Rectal smooth muscle tissue (tissue), 1 donor: ENCODE results near the gene AMDHD2.

ENCODE experiments used
- H3K27ac ChIP-seq: one replicate; pipeline ENCODE4 v1.7.0; 2013; ENCODE audit warnings: low read depth, low read length, inconsistent platforms
- H3K27me3 ChIP-seq: one replicate; pipeline ENCODE4 v1.7.0; 2013; ENCODE audit warnings: low read length; ENCODE audit not compliant: control insufficient read depth, insufficient read depth
- H3K36me3 ChIP-seq: one replicate; pipeline ENCODE4 v1.7.0; 2013; ENCODE audit warnings: low read length; ENCODE audit not compliant: control insufficient read depth, insufficient read depth
- H3K4me1 ChIP-seq: one replicate; pipeline ENCODE4 v1.7.0; 2013; ENCODE audit warnings: low read length; ENCODE audit not compliant: control insufficient read depth, insufficient read depth
- H3K4me3 ChIP-seq: one replicate; pipeline ENCODE4 v1.7.0; 2013; ENCODE audit warnings: low read length
- H3K9ac ChIP-seq: one replicate; pipeline ENCODE4 v1.7.0; 2013; ENCODE audit warnings: low read length

The AMDHD2 gene

DNA sequence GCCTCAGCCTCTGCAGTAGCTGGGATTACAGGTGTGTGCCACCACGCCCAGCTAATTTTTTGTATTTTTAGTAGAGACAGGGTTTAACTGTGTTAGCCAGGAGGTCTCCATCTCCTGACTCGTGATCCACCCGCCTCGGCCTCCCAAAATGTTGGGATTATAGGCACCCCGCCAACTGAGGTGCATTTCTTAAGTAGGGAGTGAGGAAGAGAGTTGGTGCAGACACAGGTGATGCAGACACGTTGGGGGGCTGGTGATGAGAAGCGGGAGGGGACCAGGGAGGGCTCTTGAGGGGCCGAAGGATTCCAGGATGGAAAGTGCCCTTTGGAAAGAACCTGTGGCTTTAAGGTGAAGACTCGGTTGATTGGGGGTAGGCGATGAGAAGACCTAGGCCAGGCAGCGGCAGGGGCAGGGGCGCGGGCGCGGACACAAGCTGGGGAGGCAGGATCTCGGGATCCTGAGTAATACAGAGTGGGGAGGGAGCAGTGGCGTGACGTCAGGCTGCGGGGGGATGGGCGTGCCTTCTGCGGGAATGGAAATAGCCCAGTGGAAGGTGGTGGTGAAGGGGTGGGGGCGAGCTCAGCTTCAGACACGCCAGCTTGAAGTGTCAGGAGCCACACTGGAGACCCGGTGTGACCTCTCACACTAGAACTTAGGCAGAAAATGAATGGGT is 8.9 kb upstream of the AMDHD2 start:
- H3K27ac ChIP-seq = peak overlapping the region; percentile 22
- H3K9ac ChIP-seq = no peak overlapping the region
- no peaks in the 10 kb centered on the region for H3K27me3 ChIP-seq
- peak overlapping the region; percentile 47 for H3K4me3 ChIP-seq
- H3K4me1 ChIP-seq = peaks cover 11% of the 10 kb centered on the region
- H3K36me3 ChIP-seq = no peaks in the 10 kb centered on the region

DNA sequence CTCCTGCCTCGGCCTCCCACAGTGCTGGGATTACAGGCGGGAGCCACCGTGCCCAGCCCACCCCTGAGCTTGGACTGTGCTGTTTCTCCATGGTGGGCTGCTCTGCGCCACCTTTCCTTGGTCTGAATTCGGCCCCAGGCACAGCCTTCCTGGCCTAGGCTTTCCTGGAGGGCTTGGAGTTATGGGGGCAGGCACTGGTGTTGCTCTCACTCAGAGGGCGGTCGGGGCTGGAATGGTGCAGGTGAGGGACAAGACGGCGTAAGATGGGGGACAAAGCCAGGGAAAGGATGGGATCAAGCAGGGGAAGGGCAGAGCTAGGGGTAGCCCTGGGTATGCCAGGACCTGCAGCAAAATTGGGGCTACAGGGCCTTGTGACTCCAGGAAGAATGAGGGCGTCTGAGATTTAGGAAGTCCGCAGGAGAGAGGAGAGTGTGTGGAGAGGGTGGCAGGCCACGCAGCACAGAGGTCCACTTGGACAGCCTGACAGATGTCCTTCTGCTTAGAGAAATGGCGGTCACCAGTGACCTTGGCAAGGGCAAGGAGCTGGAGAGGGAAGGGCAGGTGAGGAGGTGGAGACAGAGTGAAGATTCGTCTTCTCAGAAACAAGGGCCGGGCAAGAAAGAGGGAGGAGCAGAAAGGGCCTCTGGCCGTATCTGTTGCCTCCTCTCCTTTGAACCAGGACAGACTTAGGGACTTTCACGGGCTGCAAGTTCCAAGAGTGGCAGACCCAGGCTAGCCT is 8.0 kb upstream of the AMDHD2 start:
- Histone ChIP-seq H3K9ac (no peak overlapping the region), H3K36me3 (no peaks in the 10 kb centered on the region), H3K27ac (no peak overlapping the region)

DNA sequence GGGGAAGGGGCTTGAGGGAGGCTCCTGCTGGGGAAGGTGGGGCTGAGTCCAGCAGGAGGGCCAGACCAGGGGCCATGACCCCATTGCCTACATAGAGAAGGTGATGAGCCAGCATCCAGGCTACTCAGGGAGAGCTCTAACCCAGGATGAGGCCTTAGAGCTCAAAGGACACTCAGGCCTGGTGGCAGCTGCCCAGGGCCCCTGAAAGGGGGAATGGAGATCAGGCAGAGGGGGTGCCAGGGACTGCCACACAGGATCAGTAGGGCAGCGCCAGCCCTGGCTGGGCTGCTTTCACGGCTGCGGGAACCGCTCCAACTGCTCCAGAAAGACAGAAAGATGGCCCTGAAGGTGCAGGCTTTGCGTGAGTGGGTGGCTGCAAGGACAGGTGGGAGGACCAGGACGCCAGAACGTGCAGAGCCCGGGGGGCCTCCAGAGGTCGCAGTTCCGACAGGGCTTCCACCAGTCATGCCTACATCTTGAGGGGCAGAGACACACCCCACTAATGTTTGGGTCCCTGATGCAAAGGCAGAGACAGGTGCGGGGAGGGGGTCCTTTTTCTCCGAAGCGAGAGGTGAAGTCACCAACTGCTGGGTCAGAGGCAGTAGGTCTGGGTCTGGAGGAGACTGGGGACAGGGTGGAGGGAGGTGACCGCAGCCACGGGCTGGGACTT is 7.3 kb upstream of the AMDHD2 start:
- no peaks in the 10 kb centered on the region for H3K27me3 ChIP-seq
- peaks cover 19% of the 10 kb centered on the region for H3K4me1 ChIP-seq
- no peaks in the 10 kb centered on the region for H3K36me3 ChIP-seq
- no peak overlapping the region for H3K9ac ChIP-seq
- peak overlapping the region; percentile 99 for H3K27ac ChIP-seq
- peak overlapping the region; percentile 92 for H3K4me3 ChIP-seq

More for the DNA sequence above, 8.0 kb upstream of the AMDHD2 start:
- Histone ChIP-seq H3K4me1 (peaks cover 16% of the 10 kb centered on the region), H3K27me3 (no peaks in the 10 kb centered on the region), H3K4me3 (no peak overlapping the region)

GRCh38 chr16:2513405-2514332 is 6.5 kb upstream of the AMDHD2 start, which contains the start of gene ATP6V0C:
TSS of gene ATP6V0C (plus strand) at chr16:2513952. CDS start at chr16:2514104, 152 bp downstream.
- peak within 1 kb of the TSS; percentile 99 for H3K27ac ChIP-seq
- H3K4me1 ChIP-seq = peaks cover 26% of the 10 kb centered on the region
- no peaks in the 10 kb centered on the region for H3K27me3 ChIP-seq
- peak within 1 kb of the TSS; percentile 92 for H3K4me3 ChIP-seq
- H3K9ac ChIP-seq = peak within 1 kb of the TSS; percentile 74
- no peaks in the 10 kb centered on the region for H3K36me3 ChIP-seq

DNA sequence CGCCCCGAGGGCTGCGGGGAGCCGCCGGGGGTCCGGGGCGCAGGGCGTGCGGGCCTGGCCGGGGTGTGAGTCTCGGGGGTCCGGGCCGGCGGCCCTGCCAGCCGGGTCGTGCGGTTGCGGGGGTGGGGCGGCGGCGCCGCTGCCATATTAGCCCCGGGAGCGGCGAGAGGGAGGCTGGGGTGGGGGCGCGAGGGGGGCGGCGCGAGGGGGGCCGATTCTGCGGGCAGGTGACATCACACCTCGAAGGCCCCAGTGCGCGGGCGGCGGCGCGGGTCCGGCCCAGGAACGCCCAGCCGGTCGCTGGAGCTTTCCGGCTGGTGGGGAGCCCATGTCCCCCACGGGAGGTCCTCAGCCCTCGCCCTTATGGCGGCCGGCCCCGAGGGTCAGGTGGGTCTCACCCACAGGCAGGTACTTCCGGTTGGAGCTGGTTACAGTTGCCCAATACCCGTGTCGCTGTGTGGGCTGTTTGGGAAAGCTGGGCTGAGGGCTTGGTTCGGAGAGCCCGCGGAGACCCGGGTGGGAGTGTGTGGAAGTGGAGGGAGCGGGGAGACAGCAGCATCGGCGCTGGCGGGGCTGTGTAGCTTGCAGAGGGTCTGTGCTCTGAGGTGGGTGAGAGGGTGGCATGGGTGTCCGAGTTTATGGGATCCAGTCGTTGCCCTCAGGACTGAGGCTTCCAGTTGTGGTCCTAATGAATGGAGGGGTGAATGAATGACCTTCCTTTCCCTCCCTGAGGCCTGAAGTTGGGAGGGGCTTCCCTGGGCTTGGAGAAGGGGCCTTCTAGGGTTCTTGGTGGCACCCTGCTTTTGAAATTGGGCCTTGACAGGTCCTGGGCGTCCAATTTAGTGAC is 5.6 kb upstream of the AMDHD2 start:
- H3K27me3 ChIP-seq = no peaks in the 10 kb centered on the region
- peak overlapping the region; percentile 99 for H3K27ac ChIP-seq
- H3K4me3 ChIP-seq = peak overlapping the region; percentile 92
- peaks cover 35% of the 10 kb centered on the region for H3K4me1 ChIP-seq
- H3K9ac ChIP-seq = peak overlapping the region; percentile 74
- no peaks in the 10 kb centered on the region for H3K36me3 ChIP-seq

- Histone ChIP-seq H3K36me3 (no peaks in the 10 kb centered on the region), H3K27me3 (no peaks in the 10 kb centered on the region), H3K4me3 (peak overlapping the region; percentile 92), H3K9ac (peak overlapping the region; percentile 74), H3K27ac (peak overlapping the region; percentile 99), H3K4me1 (peaks cover 36% of the 10 kb centered on the region)
These were observed 4.9 kb upstream of the AMDHD2 start for GRCh38 chr16:2515180-2515851.

DNA sequence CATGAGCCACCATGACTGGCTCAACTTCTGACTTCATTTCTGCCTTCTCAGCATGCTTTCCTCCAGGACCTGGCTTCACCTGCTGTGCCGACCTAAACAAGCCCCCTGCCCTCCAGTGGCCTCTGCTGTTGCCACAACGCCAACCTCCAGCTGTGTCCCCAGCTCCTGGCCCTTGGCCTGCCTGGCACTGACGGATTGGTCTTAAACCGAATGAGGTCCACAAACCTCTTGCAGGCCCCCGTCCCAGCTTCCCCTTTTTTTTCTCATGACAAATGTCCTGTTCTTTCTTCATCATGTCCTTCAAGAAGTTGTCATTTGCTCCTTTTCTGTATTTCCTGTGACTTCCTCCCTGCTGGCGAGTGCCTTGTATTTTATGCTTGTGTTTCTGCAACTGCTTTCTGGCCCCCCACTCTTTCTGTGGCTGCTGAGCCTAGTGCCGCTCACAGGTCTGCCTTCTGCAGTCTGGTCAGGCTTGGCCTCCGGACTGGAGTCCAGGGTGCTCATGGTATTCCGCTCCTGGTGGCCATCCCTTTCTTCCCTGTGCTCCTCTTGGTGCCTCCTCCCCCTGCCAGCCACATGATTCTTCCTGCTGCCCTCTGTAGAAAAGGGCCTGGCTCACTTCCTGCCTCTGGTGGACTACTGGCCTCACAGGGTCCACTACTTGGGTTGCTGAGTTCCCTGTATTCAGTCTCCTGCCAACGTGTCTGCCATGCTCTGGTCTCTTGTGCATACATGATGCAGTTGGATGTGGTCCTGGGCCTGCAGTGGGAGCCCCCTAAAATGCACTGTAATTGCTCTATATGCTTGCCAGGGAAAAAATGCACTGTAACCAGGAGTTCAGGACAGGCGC is 3.6 kb upstream of the AMDHD2 start:
- Histone ChIP-seq H3K9ac (no peak overlapping the region), H3K36me3 (no peaks in the 10 kb centered on the region), H3K27me3 (no peaks in the 10 kb centered on the region), H3K4me1 (peaks cover 33% of the 10 kb centered on the region), H3K4me3 (peak overlapping the region; percentile 5), H3K27ac (no peak overlapping the region)

DNA sequence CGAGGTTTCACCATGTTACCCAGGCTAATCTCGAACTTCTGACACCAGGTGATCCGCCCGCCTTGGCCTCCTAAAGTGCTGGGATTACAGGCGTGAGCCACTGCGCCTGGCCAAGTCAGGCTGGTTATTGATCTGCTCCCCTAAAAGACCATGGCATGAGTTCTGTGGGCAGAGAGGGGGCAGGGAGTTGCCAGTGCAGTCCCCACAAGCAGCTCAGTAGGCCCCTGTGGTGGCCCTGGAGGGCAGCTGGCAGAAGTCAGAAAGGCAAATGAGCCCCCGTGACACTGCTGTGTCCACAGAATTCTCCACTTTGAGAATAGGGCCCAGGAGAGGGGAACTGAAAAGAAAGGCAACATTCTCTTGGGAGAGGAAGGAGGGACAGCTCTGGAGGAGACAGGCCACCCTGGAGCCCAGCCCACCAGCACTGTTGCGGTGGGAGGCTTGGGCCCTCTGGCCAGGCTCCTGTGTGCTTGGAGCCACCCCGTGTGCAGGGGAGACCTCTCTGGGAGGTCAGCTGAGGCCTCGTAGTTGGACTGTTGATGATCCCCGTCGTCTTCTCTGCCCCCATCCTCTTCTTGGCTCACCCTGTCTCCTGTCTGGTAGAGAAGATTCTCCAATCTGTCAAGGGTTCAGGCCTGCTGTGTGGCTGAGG is 2.1 kb upstream of the AMDHD2 start:
- Histone ChIP-seq H3K9ac (no peak overlapping the region), H3K4me1 (peaks cover 29% of the 10 kb centered on the region), H3K27ac (peak overlapping the region; percentile 76), H3K36me3 (peaks cover 2% of the 10 kb centered on the region), H3K27me3 (no peaks in the 10 kb centered on the region), H3K4me3 (no peak overlapping the region)

DNA sequence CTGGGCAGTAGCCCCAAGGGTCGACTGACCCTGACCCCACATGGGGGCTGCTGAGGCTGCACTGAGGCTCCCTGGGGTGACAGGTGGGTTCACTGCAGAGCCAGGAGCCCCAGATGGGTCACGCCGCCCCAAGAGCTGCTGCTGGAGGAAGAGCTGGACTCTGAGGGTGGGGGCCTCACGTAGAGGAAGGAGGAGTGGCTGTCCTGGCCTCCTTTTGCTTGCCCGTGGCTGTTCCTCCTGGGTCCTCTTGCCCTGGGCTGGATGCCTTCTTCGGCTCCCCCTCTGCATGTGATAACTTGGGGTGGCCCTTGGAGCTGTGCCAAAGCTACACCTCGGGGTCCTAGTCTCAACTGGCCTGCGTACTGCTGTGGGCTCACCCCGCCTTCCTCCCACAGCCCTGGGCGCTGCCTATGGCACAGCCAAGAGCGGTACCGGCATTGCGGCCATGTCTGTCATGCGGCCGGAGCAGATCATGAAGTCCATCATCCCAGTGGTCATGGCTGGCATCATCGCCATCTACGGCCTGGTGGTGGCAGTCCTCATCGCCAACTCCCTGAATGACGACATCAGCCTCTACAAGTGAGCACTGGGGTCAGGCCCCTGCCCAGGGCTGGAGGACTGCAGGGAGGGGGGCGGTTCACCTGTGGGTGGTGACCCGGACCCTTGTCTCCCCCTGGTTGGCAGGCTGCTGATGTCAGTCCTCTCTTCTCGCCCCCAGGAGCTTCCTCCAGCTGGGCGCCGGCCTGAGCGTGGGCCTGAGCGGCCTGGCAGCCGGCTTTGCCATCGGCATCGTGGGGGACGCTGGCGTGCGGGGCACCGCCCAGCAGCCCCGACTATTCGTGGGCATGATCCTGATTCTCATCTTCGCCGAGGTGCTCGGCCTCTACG is 1.1 kb upstream of the AMDHD2 start:
- Histone ChIP-seq H3K4me3 (peak overlapping the region; percentile 39), H3K9ac (no peak overlapping the region), H3K36me3 (peaks cover 2% of the 10 kb centered on the region), H3K27me3 (no peaks in the 10 kb centered on the region), H3K4me1 (peaks cover 29% of the 10 kb centered on the region), H3K27ac (peak overlapping the region; percentile 76)
